Smooth muscle cell (in vitro differentiated cells): ENCODE data around the gene ADAR. TPM values are rescaled to one million over a fixed set of nuclear protein-coding genes. Genes with fewer than 3 reads are reported as not detected.

Source experiments
- DNase-seq: peaks from one replicate; lab custom pipeline; 2025; ENCODE audit not compliant: unreplicated experiment; lab: John Stamatoyannopoulos, UW
- H2AFZ ChIP-seq: fragments of 200-600 bp; sonication (generic); 2 replicates; pipeline ENCODE4 v1.6.0; 2016; ENCODE audit warnings: antibody characterized with exemption, low read depth, mild to moderate bottlenecking
- H3F3A ChIP-seq: fragments of 200-600 bp; sonication (generic); 2 replicates; pipeline ENCODE4 v1.6.0; 2017; ENCODE audit warnings: antibody characterized with exemption, low read depth
- H3K27ac ChIP-seq: fragments of 200-600 bp; sonication (generic); 2 replicates; pipeline ENCODE4 v1.5.1; 2016; ENCODE audit warnings: low read depth, mild to moderate bottlenecking
- H3K27me3 ChIP-seq: fragments of 200-600 bp; sonication (generic); 2 replicates; pipeline ENCODE4 v1.6.1; 2016; ENCODE audit warnings: low read depth, mild to moderate bottlenecking
- H3K36me3 ChIP-seq: fragments of 200-600 bp; sonication (generic); 2 replicates; pipeline ENCODE4 v1.5.1; 2016; ENCODE audit warnings: low read depth
- H3K4me1 ChIP-seq: fragments of 200-600 bp; sonication (generic); 2 replicates; pipeline ENCODE4 v1.5.1; 2016; ENCODE audit warnings: low read depth
- H3K4me2 ChIP-seq: fragments of 200-600 bp; sonication (generic); 2 replicates; pipeline ENCODE4 v1.6.0; 2016; ENCODE audit warnings: mild to moderate bottlenecking
- H3K4me3 ChIP-seq: fragments of 200-600 bp; sonication (generic); 2 replicates; pipeline ENCODE4 v1.5.1; 2016; ENCODE audit warnings: mild to moderate bottlenecking
- H3K79me2 ChIP-seq: fragments of 200-600 bp; sonication (generic); 2 replicates; pipeline ENCODE4 v1.6.0; 2016; ENCODE audit warnings: low read depth, mild to moderate bottlenecking
- H3K9ac ChIP-seq: fragments of 200-600 bp; sonication (generic); 2 replicates; pipeline ENCODE4 v1.6.0; 2016; ENCODE audit warnings: low read depth
- H3K9me3 ChIP-seq: fragments of 200-600 bp; sonication (generic); replicated peaks from 2 replicates; pipeline ENCODE4 v1.5.1; 2016; ENCODE audit warnings: low read depth
- H4K20me1 ChIP-seq: fragments of 200-600 bp; sonication (generic); 2 replicates; pipeline ENCODE4 v1.6.0; 2016; ENCODE audit warnings: low read depth
- CTCF ChIP-seq: fragments of 200-600 bp; sonication (generic); IDR thresholded peaks from 2 replicates; pipeline ENCODE4 v1.5.1; 2017; ENCODE audit warnings: borderline replicate concordance, mild to moderate bottlenecking, antibody characterized with exemption; ENCODE audit not compliant: insufficient read depth, poor library complexity, severe bottlenecking
- WGBS: methylation state at CpG from one replicate; pipeline ENCODE4 v1.1.7; 2016; ENCODE audit warnings: low lambda C conversion rate; 5-methylcytosine and 5-hydroxymethylcytosine counted together
- polyA plus RNA-seq: library from polyadenylated mRNA; unstranded; fragments of >200 nt; fragmentation: Nextera tagmentation; extraction: Ambion mirVana; gene quantifications from 2 replicates; pipeline ENCODE4 v1.2.1, GENCODE V29; 2016
- total RNA-seq: library from RNA; depleted of rRNA; stranded (reverse); fragments of >200 nt; gene quantifications from 2 replicates; pipeline ENCODE4 v1.2.3, GENCODE V29; 2014

Gene ADAR
- total and polyA plus RNA-seq, 2 experiments from 2014 or later: 39.1 to 80.6 TPM

- DNase-seq: peak; percentile 22
- Histone ChIP-seq H3K79me2 (peaks cover 65% of the 10 kb centered on the region), H3K4me3 (peak overlapping the region; percentile 97), H3K4me1 (peaks cover 18% of the 10 kb centered on the region), H3K27me3 (no peaks in the 10 kb centered on the region), H3K9ac (peak overlapping the region; percentile 99), H3F3A (peaks cover 5% of the 10 kb centered on the region), H4K20me1 (peaks cover 81% of the 10 kb centered on the region), H3K4me2 (peak overlapping the region; percentile 88), H2AFZ (no peak overlapping the region), H3K9me3 (no peaks in the 10 kb centered on the region), H3K36me3 (no peaks in the 10 kb centered on the region), H3K27ac (peak overlapping the region; percentile 95)
- no peak for TF ChIP-seq CTCF
- 3% methylated on average over 31 of the region's 37 CpGs for WGBS
These were observed 648 bp upstream of the ADAR start for GRCh38 chr1:154608397-154609270.

GRCh38 chr1:154607106-154607608, 829 bp downstream of the ADAR start:
- Histone ChIP-seq H3K4me1 (peaks cover 18% of the 10 kb centered on the region), H3K4me2 (peak overlapping the region; percentile 88), H3K9ac (peak overlapping the region; percentile 99), H3K9me3 (no peaks in the 10 kb centered on the region), H4K20me1 (peaks cover 83% of the 10 kb centered on the region), H3K79me2 (peaks cover 66% of the 10 kb centered on the region), H2AFZ (no peak overlapping the region), H3K27ac (peak overlapping the region; percentile 95), H3F3A (peaks cover 5% of the 10 kb centered on the region), H3K27me3 (no peaks in the 10 kb centered on the region), H3K4me3 (peak overlapping the region; percentile 97), H3K36me3 (no peaks in the 10 kb centered on the region)
- 15% methylated on average over 11 of the region's 11 CpGs for WGBS
- no peak for DNase-seq
- no peak for TF ChIP-seq CTCF

- Histone ChIP-seq H3K4me3 (no peak overlapping the region), H3K36me3 (no peaks in the 10 kb centered on the region), H3K9me3 (no peaks in the 10 kb centered on the region), H3F3A (peaks cover 5% of the 10 kb centered on the region), H3K27ac (no peak overlapping the region), H3K79me2 (peaks cover 68% of the 10 kb centered on the region), H4K20me1 (peaks cover 85% of the 10 kb centered on the region), H3K4me1 (peaks cover 18% of the 10 kb centered on the region), H3K27me3 (no peaks in the 10 kb centered on the region), H3K4me2 (no peak overlapping the region), H3K9ac (no peak overlapping the region), H2AFZ (no peak overlapping the region)
- 97% methylated on average over 2 of the region's 2 CpGs for WGBS
- TF ChIP-seq CTCF: no peak
- no peak for DNase-seq
These were observed 2.5 kb downstream of the ADAR start for GRCh38 chr1:154605534-154605933.
